Cardiac septum (tissue), 1 donor: ENCODE data around the gene LIPH. TPM values are rescaled to one million over a fixed set of nuclear protein-coding genes. Genes with fewer than 3 reads are reported as not detected.
A peak's percentile ranks its signal among the peaks of the same experiment; 100 is the strongest.

Experiments used
- DNase-seq: peaks from one replicate; pipeline ENCODE4 v3.0.0-alpha.2; 2020; ENCODE audit warnings: low spot score
- intact Hi-C: fragments of 100-400 bp; cut with DNase I; formaldehyde crosslinking; loops from one replicate; pipeline ENCODE4 v1.14.0; 2022
- total RNA-seq: library from RNA; stranded (reverse); fragmentation: NEBNext Ultra II Directional; extraction: Animal tissue kit (Norgen Biotek cat#: 25700); gene quantifications from one replicate; pipeline ENCODE4 v1.2.1, GENCODE V29; 2021
- donor health status: DM: no; HTN: no; CAD: no.

The LIPH gene
- total RNA-seq, 1 donor from 2014 or later = 0.51 TPM

- intact Hi-C loops = loop anchor here (5.0 kb wide), 2 partner anchors 58 to 203 kb away; partner anchors contain the start of gene TMEM41A
Measured at GRCh38 chr3:185555101-185555501, 2.7 kb upstream of the LIPH start.

GRCh38 chr3:185549651-185550111 lies 2.7 kb downstream of the LIPH start:
- peak; percentile 27 for DNase-seq
- intact Hi-C loops = no loop called here

More at GRCh38 chr3:185555101-185555501, 2.7 kb upstream of the LIPH start:
- DNase-seq = no peak

GRCh38 chr3:185549122-185549521 lies 3.3 kb downstream of the LIPH start:
- intact Hi-C loops = no loop called here

GRCh38 chr3:185540695-185541094 lies 11.7 kb downstream of the LIPH start:
- intact Hi-C loops = no loop called here
- peak; percentile 7 for DNase-seq

More at GRCh38 chr3:185549122-185549521, 3.3 kb downstream of the LIPH start:
- DNase-seq = peak; percentile 14

GRCh38 chr3:185539934-185540333 lies 12.5 kb downstream of the LIPH start:
- DNase-seq = no peak
- intact Hi-C loops = no loop called here

GRCh38 chr3:185537369-185537970 lies 14.9 kb downstream of the LIPH start:
- DNase-seq = peak; percentile 65
- intact Hi-C loops = no loop called here

- no peak for DNase-seq
Measured at GRCh38 chr3:185534511-185534910, 17.9 kb downstream of the LIPH start.

GRCh38 chr3:185532901-185533300 lies 19.5 kb downstream of the LIPH start:
- no peak for DNase-seq
- intact Hi-C loops = no loop called here

More at GRCh38 chr3:185534511-185534910, 17.9 kb downstream of the LIPH start:
- intact Hi-C loops = no loop called here

- no peak for DNase-seq
- intact Hi-C loops = no loop called here
Measured at GRCh38 chr3:185530856-185531255, 21.5 kb downstream of the LIPH start.

GRCh38 chr3:185528532-185528931 lies 23.9 kb downstream of the LIPH start:
- intact Hi-C loops = no loop called here
- no peak for DNase-seq

- intact Hi-C loops = no loop called here
Measured at GRCh38 chr3:185527364-185527763, 25.0 kb downstream of the LIPH start.

GRCh38 chr3:185526349-185526951 lies 25.9 kb downstream of the LIPH start:
- no peak for DNase-seq
- intact Hi-C loops = no loop called here

More at GRCh38 chr3:185527364-185527763, 25.0 kb downstream of the LIPH start:
- no peak for DNase-seq

GRCh38 chr3:185521349-185522138 lies 30.8 kb downstream of the LIPH start:
- intact Hi-C loops = no loop called here

GRCh38 chr3:185519021-185519420 lies 33.4 kb downstream of the LIPH start:
- DNase-seq = no peak
- intact Hi-C loops = no loop called here

More at GRCh38 chr3:185521349-185522138, 30.8 kb downstream of the LIPH start:
- DNase-seq = no peak

- DNase-seq = no peak
- intact Hi-C loops = no loop called here
Measured at GRCh38 chr3:185517387-185518130, 34.8 kb downstream of the LIPH start.

- no peak for DNase-seq
- intact Hi-C loops = no loop called here
Measured at GRCh38 chr3:185511711-185512110, 40.7 kb downstream of the LIPH start.

GRCh38 chr3:185508335-185508991 lies 43.9 kb downstream of the LIPH start:
- no peak for DNase-seq

GRCh38 chr3:185507883-185508282 lies 44.5 kb downstream of the LIPH start:
- no peak for DNase-seq
- intact Hi-C loops = no loop called here

More at GRCh38 chr3:185508335-185508991, 43.9 kb downstream of the LIPH start:
- intact Hi-C loops = no loop called here

GRCh38 chr3:185504636-185505035 lies 47.8 kb downstream of the LIPH start:
- intact Hi-C loops = no loop called here
- no peak for DNase-seq
